Stimulated activated CD4-positive, alpha-beta T cell treated with anti-CD3 and anti-CD28 coated beads, Interleukin-15, amount 100 ng/mL, for 24 hours (primary cell): ENCODE data around the gene RUNDC3A.
"Not testable (repeated sequence)": the region's sequence is repeated elsewhere in the genome, so short reads cannot be mapped to it uniquely, and the experiment has no call there.

Experiments used
- DNase-seq: peaks from one replicate; pipeline ENCODE4 v3.0.0-alpha.2; 2020

RUNDC3A gene

DNA sequence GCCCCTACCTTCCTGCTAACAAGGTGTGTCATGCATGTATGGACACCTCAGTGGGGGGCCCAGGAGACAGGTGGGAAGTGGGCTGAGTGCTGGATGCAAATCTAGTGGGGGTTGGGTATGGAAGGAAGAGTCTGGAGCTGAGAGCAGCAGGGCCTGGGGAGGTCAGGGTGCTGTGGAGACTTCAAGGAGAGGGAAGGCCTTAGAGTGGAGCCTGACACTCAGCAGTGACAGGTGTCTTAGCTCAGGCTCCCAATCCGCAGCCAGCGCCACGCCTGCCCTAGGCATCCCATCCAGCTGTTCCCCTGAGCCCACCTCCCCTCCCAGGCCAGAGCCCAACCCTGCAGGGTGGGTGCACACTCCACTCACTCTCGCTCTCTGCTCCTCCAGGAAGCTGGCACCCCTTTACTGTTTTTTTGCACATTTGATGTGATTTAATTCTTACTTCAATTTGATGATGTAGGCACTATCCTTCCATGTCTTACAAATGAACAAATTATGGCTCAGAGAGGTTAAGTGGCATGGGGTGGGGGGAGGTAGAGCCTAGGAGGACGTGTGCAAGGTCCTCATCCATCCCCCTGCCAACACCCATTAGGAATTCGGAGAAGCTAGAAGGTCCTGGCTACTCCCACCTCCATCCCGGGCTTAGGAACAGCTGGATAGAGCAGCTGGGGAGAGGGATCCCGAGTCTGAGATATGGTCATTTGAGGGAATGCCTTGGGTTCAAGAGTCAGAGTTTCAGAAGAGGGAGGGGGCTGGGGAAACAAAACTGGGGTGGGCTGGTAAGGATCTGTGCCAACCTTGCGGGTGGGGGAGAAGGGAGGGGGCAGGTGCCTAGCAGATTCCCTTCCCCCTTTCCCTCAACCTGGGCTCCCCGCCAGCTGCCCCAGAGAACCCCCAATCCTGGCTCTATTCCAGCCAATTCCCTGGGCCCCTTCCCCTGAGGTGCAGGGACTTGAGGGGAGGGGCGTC is 53.2 kb downstream of the RUNDC3A start:
- DNase-seq: no peak

DNA sequence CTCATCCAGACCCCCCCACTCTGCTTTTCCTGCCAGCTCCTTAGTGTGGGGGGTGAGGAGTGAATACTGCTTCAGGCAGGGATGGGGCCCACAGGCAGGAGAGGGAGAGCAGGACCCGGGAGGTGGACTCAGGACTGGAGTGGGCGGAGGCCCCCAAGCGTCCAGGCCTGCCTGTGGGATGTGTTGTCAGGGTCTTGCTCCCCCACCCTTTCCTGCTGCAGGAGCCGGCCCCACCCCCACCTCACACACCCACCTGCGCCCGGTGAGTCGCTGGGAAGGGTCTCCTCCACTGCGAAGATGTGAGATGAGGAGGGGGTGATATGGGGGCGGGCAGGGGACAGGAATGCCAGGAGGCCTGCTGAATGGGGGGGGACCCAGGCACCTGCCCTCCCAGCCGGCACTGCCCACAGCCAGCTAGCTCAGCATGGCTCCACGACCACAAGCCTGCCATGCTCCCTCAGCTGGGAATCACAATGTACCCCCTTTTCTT is 54.1 kb downstream of the RUNDC3A start:
- no peak for DNase-seq

DNA sequence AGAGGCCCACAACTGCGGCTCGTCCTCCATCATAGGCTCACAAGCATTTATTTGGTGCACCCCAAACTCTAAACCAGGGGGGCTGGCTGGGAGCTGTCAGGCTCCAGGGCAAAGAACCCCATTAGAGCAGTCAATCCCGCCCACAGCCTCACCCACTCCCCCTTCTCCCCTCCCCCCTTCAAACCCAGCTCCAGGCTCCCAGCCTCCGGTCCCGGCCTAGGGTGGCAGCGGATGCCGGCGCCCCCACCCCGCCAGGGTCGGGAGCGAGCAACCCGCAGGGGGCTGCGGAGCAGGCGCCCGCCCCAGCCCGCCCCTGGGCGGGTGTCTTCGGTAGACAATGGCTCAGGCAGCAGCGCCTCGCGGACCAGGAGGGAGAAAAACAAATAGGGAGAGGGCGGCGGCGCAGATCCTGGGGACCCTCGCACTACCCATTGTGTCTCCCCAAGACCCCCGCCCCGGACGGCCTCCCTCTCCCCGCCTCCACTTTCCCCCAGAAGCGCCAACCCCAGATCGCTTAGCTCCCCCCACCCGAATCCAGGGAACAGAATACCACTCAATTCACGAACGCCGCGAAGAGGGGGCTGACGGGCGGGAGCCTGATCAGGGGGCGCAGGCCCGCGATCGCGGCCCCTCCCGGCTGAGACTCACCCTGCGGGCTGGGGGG is 54.7 kb downstream of the RUNDC3A start:
- DNase-seq: peak; percentile 31

DNA sequence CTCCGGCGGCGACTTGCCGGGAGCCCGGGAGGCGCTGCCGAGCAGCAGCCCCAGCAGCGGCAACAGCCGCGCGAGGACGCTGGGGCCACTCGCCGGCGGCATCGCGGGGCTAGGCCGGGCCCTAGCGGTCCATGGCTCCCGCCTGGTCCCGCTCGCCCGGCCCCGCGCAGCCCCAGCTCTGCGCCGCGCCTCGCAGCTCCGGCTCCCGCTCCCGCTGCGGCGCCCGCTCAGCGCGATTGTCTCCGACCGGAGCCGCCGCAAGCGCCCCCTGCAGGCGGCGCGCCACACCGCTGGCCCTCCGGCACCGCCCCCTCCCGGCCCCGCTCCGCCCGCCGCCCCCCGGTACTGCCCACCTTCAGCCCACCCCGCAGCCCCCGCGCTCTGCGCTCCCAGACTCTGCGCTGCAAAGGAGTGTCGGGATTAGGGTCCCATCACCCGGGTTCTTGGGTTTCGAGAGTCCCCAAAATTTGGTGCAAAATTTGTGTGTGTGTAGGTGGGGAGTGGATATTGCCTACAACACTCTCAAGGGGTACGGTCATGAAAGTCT is 55.3 kb downstream of the RUNDC3A start, which contains the start of gene FAM171A2:
TSS of gene FAM171A2 (minus strand) at position 241 of the 547 bp plus-strand sequence. CDS start at position 102, 139 bp downstream.
- peak; percentile 75 for DNase-seq

DNA sequence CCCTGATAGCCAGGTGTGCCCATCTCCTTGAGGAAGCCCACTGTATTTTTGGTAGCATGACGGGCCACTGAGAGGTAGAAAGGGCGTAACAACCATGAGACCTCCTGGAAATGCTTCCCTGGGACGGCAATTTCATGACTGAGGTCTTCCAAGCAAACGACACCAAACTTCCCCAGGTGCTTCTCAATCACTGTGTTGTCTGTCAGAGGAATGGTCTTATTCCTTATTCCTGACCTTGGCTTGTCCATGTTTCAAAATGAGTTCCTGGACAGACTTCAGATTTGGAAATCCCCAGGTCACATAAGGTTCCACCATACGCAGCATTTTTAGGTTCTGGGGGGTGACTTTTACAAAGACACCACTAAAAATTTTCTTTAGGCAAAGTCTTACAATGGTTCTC is 56.6 kb downstream of the RUNDC3A start:
- not testable (repeated sequence) for DNase-seq

DNA sequence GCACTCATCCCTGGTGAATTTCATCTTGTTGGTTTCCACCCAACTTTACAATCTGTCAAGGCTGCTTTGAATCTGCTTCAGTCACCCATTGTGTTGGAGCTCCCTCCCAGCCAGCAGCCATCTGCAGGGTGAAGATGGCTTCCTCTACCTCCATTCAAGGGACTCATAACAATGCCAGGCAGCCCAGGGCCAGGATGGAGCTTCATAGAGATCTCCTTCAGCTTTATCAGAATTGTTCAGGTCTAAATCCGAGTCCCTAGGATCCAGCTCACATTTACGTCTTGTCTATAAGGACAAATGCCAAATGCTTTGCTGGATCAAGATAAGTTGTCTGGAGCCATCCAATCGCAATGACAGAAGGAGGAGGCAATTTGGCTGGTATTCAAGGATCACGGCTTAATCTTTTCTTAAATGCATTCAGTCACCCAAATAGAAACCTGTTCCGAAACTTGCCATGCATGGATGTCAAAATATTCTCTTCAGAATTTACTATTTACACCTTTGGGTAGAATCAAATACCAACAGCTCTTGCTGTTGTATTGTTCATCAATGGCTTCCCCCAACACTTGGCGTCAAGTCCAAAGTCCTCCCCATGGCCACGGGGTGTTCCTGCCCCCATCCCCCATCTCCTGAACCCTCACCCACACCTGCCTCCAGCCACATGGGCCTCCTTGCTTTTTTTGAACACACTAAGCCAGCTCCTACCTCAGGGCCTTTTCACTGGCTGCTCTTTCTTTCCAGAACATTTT is 59.0 kb downstream of the RUNDC3A start:
- DNase-seq: no peak
